HEK293T (cell line): Measurements from ENCODE around the gene RNF148.

Source experiments
- ARNT ChIP-seq: fragments of 450-650 bp; IDR thresholded peaks from 2 replicates; pipeline ENCODE4 v1.6.1; 2017; ENCODE audit warnings: mild to moderate bottlenecking
- ELF4 ChIP-seq: fragments of 450-650 bp; IDR thresholded peaks from 2 replicates; pipeline ENCODE4 v1.6.1; 2017; ENCODE audit warnings: antibody characterized with exemption
- FOXA1 ChIP-seq: fragments of 450-650 bp; IDR thresholded peaks from 2 replicates; pipeline ENCODE4 v1.6.1; 2016; ENCODE audit warnings: mild to moderate bottlenecking
- FOXK2 ChIP-seq: fragments of 450-650 bp; IDR thresholded peaks from 2 replicates; pipeline ENCODE4 v1.6.1; 2016; ENCODE audit warnings: mild to moderate bottlenecking
- FOXM1 ChIP-seq: fragments of 450-650 bp; IDR thresholded peaks from 2 replicates; pipeline ENCODE4 v1.6.1; 2017; ENCODE audit warnings: mild to moderate bottlenecking, borderline replicate concordance
- L3MBTL2 ChIP-seq: fragments of 450-650 bp; conservative IDR thresholded peaks from 2 replicates; pipeline ENCODE4 v1.6.1; 2016; ENCODE audit warnings: mild to moderate bottlenecking
- SP1 ChIP-seq: fragments of 450-650 bp; IDR thresholded peaks from 2 replicates; pipeline ENCODE4 v1.6.1; 2017
- SUZ12 ChIP-seq: fragments of 450-650 bp; IDR thresholded peaks from 2 replicates; pipeline ENCODE4 v1.6.1; 2016; ENCODE audit warnings: mild to moderate bottlenecking
- ZNF384 ChIP-seq: fragments of 450-650 bp; IDR thresholded peaks from 2 replicates; pipeline ENCODE4 v1.6.1; 2016
- TF ChIP-seq, protein P1 (sequence below): fragments of 450-650 bp; IDR thresholded peaks from 2 replicates; pipeline ENCODE4 v1.6.1; 2016

DNA sequence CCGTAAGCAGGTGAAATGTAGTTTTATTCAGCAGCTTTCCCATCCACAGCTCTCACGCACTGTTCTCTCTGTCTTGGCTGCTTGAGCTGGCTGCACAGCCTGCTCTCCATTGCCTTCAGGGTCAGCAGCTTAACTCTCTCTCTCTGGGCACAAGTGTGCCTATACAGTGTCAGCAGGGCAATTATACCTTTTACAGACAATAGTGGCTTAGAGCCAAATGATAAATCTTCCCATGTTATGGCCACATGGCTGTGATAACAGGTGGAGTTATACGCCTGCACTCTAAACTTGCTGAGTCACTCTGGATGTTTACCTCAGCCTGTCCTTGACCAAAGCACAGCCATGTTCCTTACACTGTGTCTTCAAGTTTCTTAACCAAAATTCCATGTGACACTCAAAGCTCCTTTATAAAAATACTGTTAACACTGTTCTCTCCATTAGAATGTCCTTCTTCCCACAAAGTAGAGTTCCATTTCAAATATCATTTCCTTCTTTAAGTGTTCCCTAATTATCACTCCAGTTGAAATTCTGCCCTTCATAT, 9.9 kb downstream of the RNF148 start:
- TF ChIP-seq SP1 = no peak
- no peak for TF ChIP-seq SUZ12
- no peak for TF ChIP-seq FOXM1
- TF ChIP-seq, protein P1, sequence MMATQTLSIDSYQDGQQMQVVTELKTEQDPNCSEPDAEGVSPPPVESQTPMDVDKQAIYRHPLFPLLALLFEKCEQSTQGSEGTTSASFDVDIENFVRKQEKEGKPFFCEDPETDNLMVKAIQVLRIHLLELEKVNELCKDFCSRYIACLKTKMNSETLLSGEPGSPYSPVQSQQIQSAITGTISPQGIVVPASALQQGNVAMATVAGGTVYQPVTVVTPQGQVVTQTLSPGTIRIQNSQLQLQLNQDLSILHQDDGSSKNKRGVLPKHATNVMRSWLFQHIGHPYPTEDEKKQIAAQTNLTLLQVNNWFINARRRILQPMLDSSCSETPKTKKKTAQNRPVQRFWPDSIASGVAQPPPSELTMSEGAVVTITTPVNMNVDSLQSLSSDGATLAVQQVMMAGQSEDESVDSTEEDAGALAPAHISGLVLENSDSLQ = no peak
- no peak for TF ChIP-seq ELF4
- no peak for TF ChIP-seq ZNF384
- TF ChIP-seq FOXA1 = no peak
- no peak for TF ChIP-seq ARNT
- TF ChIP-seq L3MBTL2 = no peak
- no peak for TF ChIP-seq FOXK2
